Activated CD8-positive, alpha-beta memory T cell treated with anti-CD3 and anti-CD28 coated beads for 4 hours (primary cell): ENCODE measurements around the gene NCF2.

Experiments
- DNase-seq, 2 donors: peaks; one replicate each; pipeline ENCODE4 v3.0.0-alpha.2; 2020; ENCODE audit warnings: low read depth in 2 of 2

The NCF2 gene

DNA sequence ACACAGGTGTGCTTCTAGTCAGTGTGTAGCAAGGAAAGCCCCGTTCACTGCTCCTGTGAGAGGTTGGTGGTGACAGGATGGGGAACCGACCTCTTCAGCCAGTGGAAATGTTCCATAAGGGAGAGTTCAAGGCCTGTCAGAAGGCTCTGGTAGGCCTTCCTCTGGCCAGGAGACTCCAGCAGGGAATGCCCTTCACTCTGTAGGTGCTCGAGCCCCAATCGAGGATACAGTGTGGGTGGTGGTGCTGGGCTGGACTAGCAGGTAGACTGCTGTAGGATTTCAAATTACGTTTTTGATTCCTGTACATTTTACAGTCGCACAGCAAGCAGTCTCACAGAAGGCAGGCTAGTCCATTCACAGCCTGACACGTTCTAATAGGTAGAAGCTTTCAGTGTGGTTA is 37.8 kb downstream of the NCF2 start:
- no peak for DNase-seq

DNA sequence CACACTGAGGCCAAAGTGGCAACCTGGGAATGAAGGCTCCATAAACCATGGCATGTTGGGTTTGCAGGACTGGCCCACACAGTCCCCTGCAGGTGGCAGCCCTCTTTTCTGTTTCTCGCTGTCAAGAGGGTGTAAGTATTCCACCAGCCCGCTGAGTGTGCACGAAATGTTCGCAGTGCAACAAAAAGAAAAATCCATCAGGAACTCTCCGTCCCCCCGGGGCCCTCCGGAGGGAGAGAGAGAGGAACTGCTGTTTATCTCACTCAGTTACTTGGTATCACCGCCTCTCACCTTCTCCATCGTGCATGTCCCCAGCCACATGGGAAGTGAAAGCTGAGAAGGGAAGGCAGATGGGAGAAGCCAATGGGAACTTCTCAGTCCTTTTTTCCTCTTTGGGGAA is 38.3 kb downstream of the NCF2 start:
- no peak for DNase-seq

DNA sequence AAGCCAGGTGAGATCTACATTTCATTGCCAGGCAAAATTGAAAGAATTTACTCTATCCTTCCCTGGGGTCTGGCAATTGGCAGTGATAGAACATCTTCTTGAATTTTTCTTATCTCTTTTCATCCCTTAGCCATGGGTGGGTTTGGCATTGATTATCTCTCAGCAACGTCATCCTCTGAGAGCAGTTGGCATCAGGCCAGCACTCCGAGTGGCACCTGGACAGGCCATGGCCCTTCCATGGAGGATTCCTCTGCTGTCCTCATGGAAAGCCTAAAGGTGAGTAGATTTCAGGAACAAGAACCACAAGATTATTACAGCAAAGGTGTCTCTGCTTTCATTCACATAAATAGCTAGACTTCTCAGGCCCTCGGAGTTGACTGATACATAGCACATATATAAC is 39.3 kb downstream of the NCF2 start:
- no peak for DNase-seq

- no peak for DNase-seq
These were observed 42.1 kb downstream of the NCF2 start for GRCh38 chr1:183548116-183548515.

GRCh38 chr1:183546427-183546826 is 43.8 kb downstream of the NCF2 start:
- no peak for DNase-seq

GRCh38 chr1:183544598-183545297 is 45.5 kb downstream of the NCF2 start:
- DNase-seq: no peak

GRCh38 chr1:183543619-183544204 is 46.5 kb downstream of the NCF2 start:
- no peak for DNase-seq

DNA sequence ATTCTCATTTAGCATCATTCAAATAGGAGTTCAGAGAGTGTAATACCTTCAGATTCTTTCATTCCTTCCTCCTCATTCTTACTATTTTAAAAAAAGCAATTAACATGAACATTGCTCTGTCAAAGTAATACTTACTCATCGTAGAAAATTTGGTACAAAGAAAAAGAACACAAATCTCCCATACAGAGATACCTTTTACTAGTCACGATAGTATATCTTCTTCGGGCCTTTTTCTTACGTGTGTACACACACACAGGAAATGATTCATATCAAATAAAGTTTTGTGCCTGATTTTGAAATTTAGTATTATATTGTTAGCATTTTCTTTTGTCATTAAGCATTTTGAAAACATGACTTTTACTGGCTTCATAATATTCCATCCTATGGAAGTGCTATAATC is 52.9 kb downstream of the NCF2 start:
- DNase-seq: no peak

- no peak for DNase-seq
These were observed 56.6 kb downstream of the NCF2 start for GRCh38 chr1:183533617-183534174.

GRCh38 chr1:183528577-183528976 is 61.7 kb downstream of the NCF2 start:
- DNase-seq: no peak

GRCh38 chr1:183522104-183522503 is 68.2 kb downstream of the NCF2 start:
- no peak for DNase-seq

DNA sequence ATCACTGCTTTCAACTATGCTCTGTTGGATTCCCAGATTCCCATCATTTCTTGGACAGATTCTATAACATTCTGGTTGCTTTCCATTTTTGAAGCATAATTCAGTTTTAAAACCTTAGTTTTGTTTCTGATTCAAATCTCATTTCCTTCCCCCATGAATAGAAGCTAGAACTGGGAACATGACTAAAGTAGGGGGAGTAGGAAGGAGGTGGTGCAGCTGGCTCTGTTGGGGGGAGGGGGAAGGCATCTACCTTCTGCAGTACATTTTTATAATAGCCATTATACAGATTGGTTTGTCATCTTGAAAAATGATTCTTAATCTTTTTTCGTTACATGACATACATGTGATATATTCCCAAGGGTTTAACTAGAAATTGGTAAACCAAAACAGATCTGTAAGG is 69.9 kb downstream of the NCF2 start:
- DNase-seq: no peak

DNA sequence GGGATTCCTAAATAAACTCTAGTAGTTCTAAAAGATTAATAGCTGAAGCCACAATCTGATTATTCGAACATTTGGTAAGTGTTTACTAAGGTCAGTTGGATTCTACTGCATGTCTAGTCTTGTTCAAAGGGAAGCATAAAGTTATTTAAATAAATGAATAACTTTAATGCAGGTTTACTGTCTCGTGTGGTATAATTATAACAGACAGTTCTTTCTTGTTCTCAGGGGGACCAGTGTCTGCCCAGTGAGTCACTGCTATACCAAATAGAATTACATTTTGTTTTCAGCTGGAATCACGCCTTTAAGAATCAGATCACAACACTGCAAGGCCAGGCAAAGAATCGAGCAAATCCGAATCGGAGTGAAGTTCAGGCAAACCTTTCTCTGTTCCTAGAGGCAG is 72.9 kb downstream of the NCF2 start:
- DNase-seq: no peak

- no peak for DNase-seq
These were observed 73.5 kb downstream of the NCF2 start for GRCh38 chr1:183516725-183517124.

- DNase-seq: no peak
These were observed 75.1 kb downstream of the NCF2 start for GRCh38 chr1:183515002-183515689.

GRCh38 chr1:183514235-183514634 is 76.0 kb downstream of the NCF2 start:
- DNase-seq: no peak

- no peak for DNase-seq
These were observed 77.8 kb downstream of the NCF2 start for GRCh38 chr1:183512450-183512849.

GRCh38 chr1:183508694-183509093 is 81.6 kb downstream of the NCF2 start:
- no peak for DNase-seq

GRCh38 chr1:183506561-183506960 is 83.7 kb downstream of the NCF2 start:
- no peak for DNase-seq
